Activated CD8-positive, alpha-beta memory T cell treated with anti-CD3 and anti-CD28 coated beads, Interleukin-2, amount 50 U/mL, for 1 hour (primary cell): Measurements from ENCODE around the gene GPR62.
"Not testable (repeated sequence)": the region's sequence is repeated elsewhere in the genome, so short reads cannot be mapped to it uniquely, and the experiment has no call there.

Source experiments
- DNase-seq: peaks from one replicate; pipeline ENCODE4 v3.0.0-alpha.2; 2020; ENCODE audit errors: extremely low read depth

The GPR62 gene

DNA sequence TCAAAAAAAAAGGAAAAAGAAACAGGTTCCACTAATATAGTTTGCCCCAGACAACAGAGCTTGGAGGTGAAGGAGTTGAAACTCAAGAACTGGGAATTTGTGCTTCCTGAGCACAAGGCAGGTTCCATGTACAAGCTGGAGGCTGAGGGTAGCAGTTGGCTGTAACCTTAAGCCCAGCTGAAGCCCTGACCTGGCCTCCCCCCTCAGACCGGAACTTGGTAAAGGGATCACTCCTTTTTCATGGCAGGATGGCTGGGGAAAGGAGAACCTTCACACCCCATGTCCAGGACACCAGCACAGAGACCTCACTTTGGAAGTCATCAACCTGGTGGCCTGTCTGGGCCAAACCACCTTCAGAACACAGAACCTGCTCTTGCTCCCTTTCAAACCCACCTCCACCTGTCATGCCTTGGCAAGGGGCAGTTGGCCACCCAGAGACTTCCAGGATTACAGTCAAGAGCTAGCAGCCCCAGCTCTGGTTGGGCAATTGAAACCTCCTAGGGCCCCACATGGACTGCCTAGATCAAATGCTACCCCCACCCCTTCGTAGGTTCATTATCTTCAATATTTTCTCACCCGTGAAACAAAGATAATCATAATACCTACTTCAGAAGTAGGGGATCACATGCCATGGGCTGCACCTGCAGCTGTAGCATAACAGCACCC is 37.0 kb downstream of the GPR62 start:
- DNase-seq: no peak

DNA sequence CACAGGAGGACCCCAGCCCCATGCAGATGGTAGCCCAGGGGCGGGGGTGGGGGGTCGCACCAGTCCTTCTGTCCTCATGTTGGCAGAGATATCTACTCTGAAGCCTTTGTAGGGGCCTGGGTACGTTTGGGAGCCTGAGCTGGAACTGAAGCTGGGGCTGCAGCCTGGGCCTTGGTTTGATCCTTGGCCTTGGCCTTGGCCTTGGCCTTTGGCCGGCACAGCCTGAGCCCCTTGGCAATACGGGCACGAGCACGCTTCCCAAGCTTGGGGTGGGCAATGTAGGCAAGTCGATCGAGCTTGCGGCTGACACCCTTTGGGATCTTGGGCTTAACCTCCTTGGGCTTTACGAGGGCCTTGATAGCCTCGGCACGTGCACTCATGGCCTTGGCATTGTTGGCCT is 38.5 kb downstream of the GPR62 start:
- DNase-seq: not testable (repeated sequence)

- no peak for DNase-seq
Measured at GRCh38 chr3:51994530-51994929, 39.3 kb downstream of the GPR62 start.

- peak; percentile 76 for DNase-seq
Measured at GRCh38 chr3:51995346-51996163, 40.4 kb downstream of the GPR62 start, which contains the start of gene RPL29. RPL29 (minus strand) TSS chr3:51995895; CDS start chr3:51995461, 434 bp downstream.

- DNase-seq: no peak
Measured at GRCh38 chr3:51997172-51997571, 42.0 kb downstream of the GPR62 start.

DNA sequence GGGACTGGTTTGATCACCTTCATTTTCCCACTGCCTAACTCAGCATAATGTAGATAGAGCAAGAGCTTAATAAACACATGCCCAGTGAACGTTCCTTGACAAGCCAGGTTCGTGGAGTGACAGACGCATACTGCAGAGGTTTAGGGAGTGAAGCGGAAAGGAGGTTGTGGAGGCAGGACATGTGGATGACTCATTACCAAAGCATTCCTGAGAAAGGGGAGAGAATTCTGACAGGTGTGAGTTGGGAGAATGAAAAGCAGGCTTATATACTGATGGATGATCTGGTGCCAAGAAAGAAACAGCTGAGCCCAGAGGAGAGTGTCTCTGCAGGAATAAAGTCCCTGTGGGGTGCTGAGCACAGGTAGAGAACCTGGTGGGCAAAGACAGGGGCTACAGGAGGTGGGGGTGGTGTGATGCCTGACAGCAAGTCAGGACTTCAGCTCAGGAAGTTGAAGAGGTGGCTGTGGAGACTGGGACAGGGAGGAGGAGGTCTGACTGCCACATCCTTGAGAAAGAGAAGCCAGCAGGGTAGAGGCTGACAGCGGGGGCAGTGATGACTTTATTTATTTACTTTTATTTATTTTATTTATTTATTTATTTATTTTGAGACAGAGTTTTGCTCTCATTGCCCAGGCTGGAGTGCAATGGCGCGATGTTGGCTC is 42.9 kb downstream of the GPR62 start:
- no peak for DNase-seq

DNA sequence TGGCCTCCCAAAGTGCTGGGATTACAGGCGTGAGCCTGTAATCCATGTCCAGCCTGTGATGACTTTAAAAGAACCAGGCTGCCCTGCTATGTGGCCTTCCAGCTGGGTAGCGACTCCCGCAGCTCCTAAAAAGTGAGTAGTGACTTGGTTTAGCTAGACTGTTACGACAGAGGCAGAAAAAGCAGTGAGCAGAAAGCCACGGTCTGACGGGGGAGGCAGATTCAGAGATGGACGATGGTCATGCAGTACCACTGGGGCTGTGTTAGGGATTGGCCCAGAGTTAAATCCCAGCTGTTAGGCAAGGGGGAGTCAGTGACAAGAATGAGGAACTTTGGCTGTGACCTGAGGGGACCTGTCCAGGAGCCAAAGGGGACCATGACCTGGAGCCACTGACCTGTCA is 43.6 kb downstream of the GPR62 start:
- no peak for DNase-seq

DNA sequence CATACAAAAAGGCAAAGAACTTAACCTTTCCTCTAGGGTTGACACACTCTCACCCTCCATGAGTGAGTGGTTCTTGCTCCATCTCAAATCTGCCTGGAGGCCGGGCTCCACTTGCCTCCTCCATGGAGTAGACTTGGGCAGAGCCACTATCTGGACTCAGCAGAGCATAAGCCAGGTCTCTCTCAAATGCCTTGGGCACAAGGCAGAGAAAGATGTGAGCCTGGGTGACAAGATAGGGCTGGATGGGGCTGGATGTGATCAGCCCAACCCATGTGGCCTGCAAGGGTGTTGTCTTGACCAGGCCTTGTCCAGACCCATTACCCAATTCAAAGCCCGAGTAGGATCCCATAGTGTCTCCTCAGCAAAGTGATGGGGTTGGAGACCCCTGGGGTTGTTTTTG is 44.7 kb downstream of the GPR62 start:
- DNase-seq: no peak

- peak; percentile 74 for DNase-seq
Measured at GRCh38 chr3:52001443-52001974, 46.3 kb downstream of the GPR62 start.

- no peak for DNase-seq
Measured at GRCh38 chr3:52002748-52003147, 47.6 kb downstream of the GPR62 start.

DNA sequence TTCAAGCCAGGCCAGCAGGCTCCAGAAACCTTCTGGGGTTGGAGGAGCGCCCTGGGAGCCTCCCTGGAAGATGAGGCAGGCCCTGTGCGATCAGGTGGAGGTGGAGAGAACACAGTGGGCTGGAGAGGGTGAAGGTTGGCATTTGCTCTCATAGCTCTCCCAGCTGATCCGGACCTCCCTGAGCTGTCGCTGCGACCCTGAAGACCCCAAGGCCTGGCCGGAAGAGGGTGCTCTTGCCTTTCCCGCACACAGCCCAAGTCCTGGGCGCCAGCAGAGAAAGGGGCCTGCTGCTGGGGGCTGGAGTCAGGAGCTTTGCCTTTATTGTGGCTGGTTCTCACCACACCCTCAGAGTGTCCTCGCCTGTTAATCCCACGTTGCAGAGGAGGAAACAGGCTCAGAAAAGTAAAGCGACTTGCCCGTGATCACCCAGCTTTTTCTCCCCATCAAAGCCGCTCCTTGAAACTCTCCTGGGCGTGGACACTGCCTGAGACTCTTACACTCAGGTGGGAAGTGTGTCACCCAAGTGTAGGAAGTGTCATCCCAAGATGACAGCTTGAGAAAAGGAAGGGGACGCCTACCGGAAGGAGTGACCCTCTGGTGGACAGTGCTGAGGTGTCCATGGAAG is 49.1 kb downstream of the GPR62 start:
- DNase-seq: no peak

DNA sequence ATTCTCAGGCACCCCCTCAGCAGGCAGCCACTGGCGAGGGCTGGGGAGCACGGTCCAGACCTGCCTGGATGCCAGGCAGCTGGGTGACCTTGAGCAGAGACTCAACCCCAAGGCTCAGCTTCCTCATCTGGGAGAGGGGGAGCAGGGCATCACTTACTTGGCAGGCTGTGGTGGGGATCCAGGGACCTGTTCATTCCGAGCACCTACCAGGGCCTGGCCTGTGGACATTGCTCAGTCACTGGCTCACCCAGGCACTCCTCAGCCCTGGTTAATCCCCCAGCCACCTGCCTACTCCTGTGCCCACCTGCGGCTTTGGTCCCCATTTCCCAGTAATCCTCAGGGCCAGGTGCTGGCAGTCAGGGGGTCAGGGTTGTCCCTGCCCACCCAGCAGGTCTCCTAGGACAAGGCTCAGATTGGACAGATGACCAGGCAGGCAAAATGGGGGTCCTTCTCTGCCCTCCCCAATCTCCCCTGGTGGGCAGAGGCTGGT is 49.8 kb downstream of the GPR62 start:
- DNase-seq: no peak

GRCh38 chr3:52005571-52005986 is 50.4 kb downstream of the GPR62 start:
- no peak for DNase-seq

DNA sequence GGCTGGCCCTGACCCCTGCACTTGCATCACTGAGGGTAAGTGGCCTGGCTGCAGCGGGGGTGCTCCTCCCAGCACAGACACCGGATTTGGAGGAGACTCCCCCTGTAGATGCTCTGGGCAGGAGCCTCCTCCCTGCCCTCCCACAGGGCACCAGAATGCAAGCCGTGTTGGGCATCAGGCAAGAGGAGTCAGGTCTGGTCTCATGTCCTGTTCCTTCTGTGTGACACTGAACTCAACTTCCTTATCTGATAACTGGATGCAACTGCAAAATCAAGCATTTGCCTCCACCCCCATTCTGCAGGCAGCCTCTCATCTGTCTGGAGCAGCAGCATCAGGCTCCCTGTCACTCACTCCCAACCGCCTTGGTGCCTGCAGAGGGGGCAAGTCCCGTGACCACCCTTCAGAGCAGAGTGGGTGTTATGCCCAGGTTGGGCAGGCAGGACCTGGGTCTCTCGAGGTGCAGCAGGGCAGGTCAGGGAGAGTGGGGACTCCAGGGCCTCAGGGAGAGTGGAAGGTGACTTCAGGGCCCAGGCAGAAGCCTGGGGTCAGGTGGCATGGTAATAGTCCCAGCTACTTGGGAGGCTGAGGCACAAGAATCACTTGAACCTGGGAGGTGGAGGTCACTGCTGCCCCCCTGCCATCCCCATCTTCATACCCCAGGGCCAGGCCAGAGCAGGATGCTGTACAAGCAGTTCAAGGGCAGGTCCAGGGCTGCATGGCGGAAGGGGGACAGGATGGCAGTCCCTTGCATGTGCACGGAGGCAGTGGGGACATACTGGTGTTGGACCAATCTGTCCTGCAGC is 51.0 kb downstream of the GPR62 start:
- DNase-seq: no peak

GRCh38 chr3:52006820-52007133 is 51.6 kb downstream of the GPR62 start:
- DNase-seq: no peak
